ENCODE data around the gene UNC5A.

UNC5A gene

GRCh38 chr5:176861276-176861675 is 50.9 kb downstream of the UNC5A start:
- TF ChIP-seq ESRRG (CRISPR knock-in tag; IDR thresholded peaks at IDR 0.05) (no peak), BACH2 (CRISPR knock-in tag; IDR thresholded peaks at IDR 0.05; ENCODE audit: borderline replicate concordance) (no peak), RARB (CRISPR knock-in tag; IDR thresholded peaks at IDR 0.05) (no peak), TSHZ2 (CRISPR knock-in tag; IDR thresholded peaks at IDR 0.05) (no peak)
- ATAC-seq: no peak

GRCh38 chr5:176862330-176862995 is 52.1 kb downstream of the UNC5A start:
- TF ChIP-seq GLIS3 (CRISPR knock-in tag; IDR thresholded peaks at IDR 0.05): no peak
- TF ChIP-seq ZC3H10 (CRISPR knock-in tag; IDR thresholded peaks at IDR 0.05): no peak
- no peak for TF ChIP-seq ARNTL (CRISPR knock-in tag; IDR thresholded peaks at IDR 0.05; ENCODE audit: borderline replicate concordance, low read depth)
- no peak for TF ChIP-seq TCF4 (CRISPR knock-in tag; IDR thresholded peaks at IDR 0.05; ENCODE audit: borderline replicate concordance)
- TF ChIP-seq CSRNP3 (CRISPR knock-in tag; IDR thresholded peaks at IDR 0.05): no peak
- TF ChIP-seq CSDC2 (CRISPR knock-in tag; IDR thresholded peaks at IDR 0.05): no peak
- TF ChIP-seq ESRRG (CRISPR knock-in tag; IDR thresholded peaks at IDR 0.05): no peak
- TF ChIP-seq ZNF565 (CRISPR knock-in tag; conservative IDR thresholded peaks at IDR 0.05; ENCODE audit: low read depth): no peak
- TF ChIP-seq OSR1 (CRISPR knock-in tag; IDR thresholded peaks at IDR 0.05): no peak
- no peak for TF ChIP-seq TSHZ2 (CRISPR knock-in tag; IDR thresholded peaks at IDR 0.05)
- no peak for TF ChIP-seq CREB5 (CRISPR knock-in tag; IDR thresholded peaks at IDR 0.05; ENCODE audit: low read depth)

GRCh38 chr5:176863041-176863764 is 52.8 kb downstream of the UNC5A start:
- ATAC-seq: no peak
- TF ChIP-seq TCF4 (CRISPR knock-in tag; IDR thresholded peaks at IDR 0.05; ENCODE audit: borderline replicate concordance): no peak
- TF ChIP-seq POU6F1 (CRISPR knock-in tag; IDR thresholded peaks at IDR 0.05; ENCODE audit: borderline replicate concordance, low read depth): no peak
- no peak for TF ChIP-seq PPARA (CRISPR knock-in tag; IDR thresholded peaks at IDR 0.05; ENCODE audit: borderline replicate concordance)
- TF ChIP-seq CREB5 (CRISPR knock-in tag; IDR thresholded peaks at IDR 0.05; ENCODE audit: low read depth): no peak
- TF ChIP-seq OSR1 (CRISPR knock-in tag; IDR thresholded peaks at IDR 0.05): no peak
- no peak for TF ChIP-seq ZC3H10 (CRISPR knock-in tag; IDR thresholded peaks at IDR 0.05)
- TF ChIP-seq ESRRG (CRISPR knock-in tag; IDR thresholded peaks at IDR 0.05): no peak
- TF ChIP-seq SNAI2 (CRISPR knock-in tag; IDR thresholded peaks at IDR 0.05): no peak
- TF ChIP-seq CSDC2 (CRISPR knock-in tag; IDR thresholded peaks at IDR 0.05): no peak
- no peak for TF ChIP-seq ISL1 (CRISPR knock-in tag; IDR thresholded peaks at IDR 0.05)
- TF ChIP-seq ZFP30 (CRISPR knock-in tag; IDR thresholded peaks at IDR 0.05): no peak
- no peak for TF ChIP-seq PATZ1 (CRISPR knock-in tag; IDR thresholded peaks at IDR 0.05; ENCODE audit: borderline replicate concordance)

More at GRCh38 chr5:176862330-176862995, 52.1 kb downstream of the UNC5A start:
- no peak for ATAC-seq

Data from SK-N-SH treated with all-trans-retinoic acid at 6 μM for 48 hours (cell line).